Measurements from ENCODE around the gene GRAMD2A.

Gene GRAMD2A

DNA sequence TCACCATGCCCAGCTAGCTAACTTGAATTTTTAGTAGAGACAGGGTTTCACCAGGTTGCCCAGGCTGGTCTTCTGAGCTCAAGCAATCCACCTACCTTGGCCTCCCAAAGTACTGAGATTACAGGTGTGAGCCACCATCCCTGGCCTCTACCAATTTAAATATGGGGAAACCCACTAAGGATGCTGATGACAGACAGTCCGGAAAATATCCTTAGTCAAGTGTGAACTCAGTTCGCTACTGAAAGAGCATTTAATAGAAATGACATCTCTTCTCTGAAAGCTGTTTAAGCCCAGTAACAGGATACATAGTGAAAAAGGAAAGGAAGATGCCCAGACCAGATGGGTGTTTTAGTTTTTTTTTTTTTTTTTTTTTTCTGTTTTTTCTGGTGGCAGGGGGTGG lies 7.7 kb upstream of the GRAMD2A start:
- no peak for DNase-seq (ENCODE audit: low read depth)
- in situ Hi-C loops (cut with HindIII; ENCODE audit: low sequenced_read_pairs) = no loop called here
- TF ChIP-seq, protein P1, sequence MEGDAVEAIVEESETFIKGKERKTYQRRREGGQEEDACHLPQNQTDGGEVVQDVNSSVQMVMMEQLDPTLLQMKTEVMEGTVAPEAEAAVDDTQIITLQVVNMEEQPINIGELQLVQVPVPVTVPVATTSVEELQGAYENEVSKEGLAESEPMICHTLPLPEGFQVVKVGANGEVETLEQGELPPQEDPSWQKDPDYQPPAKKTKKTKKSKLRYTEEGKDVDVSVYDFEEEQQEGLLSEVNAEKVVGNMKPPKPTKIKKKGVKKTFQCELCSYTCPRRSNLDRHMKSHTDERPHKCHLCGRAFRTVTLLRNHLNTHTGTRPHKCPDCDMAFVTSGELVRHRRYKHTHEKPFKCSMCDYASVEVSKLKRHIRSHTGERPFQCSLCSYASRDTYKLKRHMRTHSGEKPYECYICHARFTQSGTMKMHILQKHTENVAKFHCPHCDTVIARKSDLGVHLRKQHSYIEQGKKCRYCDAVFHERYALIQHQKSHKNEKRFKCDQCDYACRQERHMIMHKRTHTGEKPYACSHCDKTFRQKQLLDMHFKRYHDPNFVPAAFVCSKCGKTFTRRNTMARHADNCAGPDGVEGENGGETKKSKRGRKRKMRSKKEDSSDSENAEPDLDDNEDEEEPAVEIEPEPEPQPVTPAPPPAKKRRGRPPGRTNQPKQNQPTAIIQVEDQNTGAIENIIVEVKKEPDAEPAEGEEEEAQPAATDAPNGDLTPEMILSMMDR (IDR thresholded peaks at IDR 0.05; ENCODE audit: low read depth, low read length, missing control alignments) = no peak
- H3K4me3 ChIP-seq (ENCODE audit: low read depth, low read length) = no peak overlapping the region

DNA sequence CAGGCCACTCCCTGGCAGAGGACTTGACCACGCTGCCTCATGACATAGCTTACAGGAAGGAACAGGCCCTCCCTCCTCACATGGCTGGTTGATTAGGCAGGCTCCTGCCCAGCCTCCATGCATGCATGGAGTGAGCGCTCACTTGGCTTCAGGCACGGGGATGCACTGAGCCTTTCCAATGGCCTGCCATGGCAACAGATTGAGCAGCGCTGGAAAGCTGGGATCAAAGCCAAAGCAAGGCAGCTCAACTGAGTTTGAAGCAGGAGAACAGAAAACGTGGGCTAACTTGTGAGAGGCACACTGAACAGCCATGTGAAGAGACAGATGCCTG lies 5.9 kb upstream of the GRAMD2A start:
- TF ChIP-seq, protein P1 (IDR thresholded peaks at IDR 0.05; ENCODE audit: low read depth, low read length, missing control alignments) = no peak
- in situ Hi-C loops (cut with HindIII; ENCODE audit: low sequenced_read_pairs) = no loop called here
- DNase-seq (ENCODE audit: low read depth) = peak; percentile 86
- no peak overlapping the region for H3K4me3 ChIP-seq (ENCODE audit: low read depth, low read length)

DNA sequence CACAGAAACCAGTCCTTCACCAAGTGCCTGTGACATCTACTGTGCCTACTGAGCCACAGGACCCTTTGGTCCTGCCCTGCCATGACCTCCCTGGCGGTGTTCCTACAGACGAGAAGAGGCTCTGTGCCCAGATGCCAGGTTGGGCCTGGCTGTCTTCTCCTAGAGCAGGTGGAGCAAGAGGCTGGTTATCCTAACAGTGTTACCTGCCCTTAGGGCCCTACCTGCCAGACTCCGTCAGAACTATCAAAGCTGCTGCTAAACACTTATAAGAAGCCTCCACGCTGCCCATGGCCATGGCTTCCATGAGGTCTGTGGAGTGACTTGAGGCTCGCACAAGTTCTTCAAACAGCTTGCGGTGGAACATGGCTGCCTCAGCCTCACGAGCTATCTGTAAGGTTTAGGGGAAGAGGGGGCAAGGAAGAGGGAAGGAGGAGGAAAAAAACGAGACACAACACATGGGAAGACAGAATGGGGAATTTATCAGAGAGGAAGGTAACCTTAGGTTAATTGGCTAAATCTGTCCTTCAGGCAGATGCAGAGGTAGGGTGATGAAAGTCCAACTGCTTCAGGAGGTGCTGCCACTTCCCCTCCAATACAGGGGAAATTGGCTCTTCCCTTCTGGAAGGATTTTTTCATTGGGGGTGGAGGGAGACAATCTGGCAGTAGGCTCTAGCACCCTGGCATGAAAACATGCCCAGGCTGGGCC lies 5.4 kb upstream of the GRAMD2A start:
- TF ChIP-seq, protein P1 (IDR thresholded peaks at IDR 0.05; ENCODE audit: low read depth, low read length, missing control alignments) = no peak
- DNase-seq (ENCODE audit: low read depth) = no peak
- in situ Hi-C loops (cut with HindIII; ENCODE audit: low sequenced_read_pairs) = no loop called here
- H3K4me3 ChIP-seq (ENCODE audit: low read depth, low read length) = no peak overlapping the region

DNA sequence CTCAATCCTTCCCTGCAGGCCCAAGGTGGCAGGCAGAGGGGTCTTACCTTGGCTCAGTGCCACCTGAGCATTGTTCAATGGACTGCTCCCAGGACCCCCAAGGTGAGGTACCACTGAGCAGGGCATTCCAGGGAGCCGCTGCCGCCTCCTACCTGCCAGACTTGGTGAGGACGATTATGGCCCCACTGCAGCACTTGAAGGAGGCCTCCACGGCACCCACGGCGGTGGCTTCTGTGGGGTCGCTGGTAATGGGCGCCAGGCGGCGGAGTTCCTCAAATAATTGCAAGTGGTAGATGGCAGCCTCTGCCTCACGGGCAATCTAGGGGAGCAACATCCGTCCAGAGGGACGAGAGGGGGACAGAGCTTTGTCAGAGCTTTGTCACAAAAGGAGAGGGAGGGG lies 4.7 kb upstream of the GRAMD2A start:
- H3K4me3 ChIP-seq (ENCODE audit: low read depth, low read length) = no peak overlapping the region
- TF ChIP-seq, protein P1 (IDR thresholded peaks at IDR 0.05; ENCODE audit: low read depth, low read length, missing control alignments) = no peak
- no peak for DNase-seq (ENCODE audit: low read depth)
- in situ Hi-C loops (cut with HindIII; ENCODE audit: low sequenced_read_pairs) = no loop called here

DNA sequence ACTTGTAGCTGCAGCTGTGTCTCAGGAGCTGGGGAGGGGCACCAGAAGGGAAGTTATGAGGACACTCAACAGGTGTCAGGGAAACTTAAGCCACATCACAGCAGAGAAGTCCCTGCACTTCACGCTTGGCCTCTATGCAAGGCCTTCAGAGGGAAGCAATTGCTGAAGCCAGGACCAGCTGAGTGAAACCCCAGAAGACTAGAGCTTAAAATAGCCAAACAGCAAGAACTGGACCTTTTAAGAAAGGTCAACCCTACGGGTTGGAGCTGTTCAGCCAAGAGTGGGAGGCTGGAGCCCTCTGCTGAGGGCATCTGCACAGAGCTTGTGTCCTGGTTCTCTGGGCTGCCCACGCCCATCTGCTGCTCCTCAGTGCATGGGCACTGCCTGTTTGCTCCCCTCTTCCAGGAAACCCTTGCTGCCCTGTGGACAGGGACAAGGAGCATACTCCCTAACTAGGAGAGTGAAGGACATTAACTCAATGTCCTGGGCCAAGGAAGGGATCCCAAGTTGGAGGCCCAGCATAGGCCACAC lies 3.9 kb upstream of the GRAMD2A start:
- no peak overlapping the region for H3K4me3 ChIP-seq (ENCODE audit: low read depth, low read length)
- in situ Hi-C loops (cut with HindIII; ENCODE audit: low sequenced_read_pairs) = no loop called here
- TF ChIP-seq, protein P1 (IDR thresholded peaks at IDR 0.05; ENCODE audit: low read depth, low read length, missing control alignments) = no peak
- no peak for DNase-seq (ENCODE audit: low read depth)

DNA sequence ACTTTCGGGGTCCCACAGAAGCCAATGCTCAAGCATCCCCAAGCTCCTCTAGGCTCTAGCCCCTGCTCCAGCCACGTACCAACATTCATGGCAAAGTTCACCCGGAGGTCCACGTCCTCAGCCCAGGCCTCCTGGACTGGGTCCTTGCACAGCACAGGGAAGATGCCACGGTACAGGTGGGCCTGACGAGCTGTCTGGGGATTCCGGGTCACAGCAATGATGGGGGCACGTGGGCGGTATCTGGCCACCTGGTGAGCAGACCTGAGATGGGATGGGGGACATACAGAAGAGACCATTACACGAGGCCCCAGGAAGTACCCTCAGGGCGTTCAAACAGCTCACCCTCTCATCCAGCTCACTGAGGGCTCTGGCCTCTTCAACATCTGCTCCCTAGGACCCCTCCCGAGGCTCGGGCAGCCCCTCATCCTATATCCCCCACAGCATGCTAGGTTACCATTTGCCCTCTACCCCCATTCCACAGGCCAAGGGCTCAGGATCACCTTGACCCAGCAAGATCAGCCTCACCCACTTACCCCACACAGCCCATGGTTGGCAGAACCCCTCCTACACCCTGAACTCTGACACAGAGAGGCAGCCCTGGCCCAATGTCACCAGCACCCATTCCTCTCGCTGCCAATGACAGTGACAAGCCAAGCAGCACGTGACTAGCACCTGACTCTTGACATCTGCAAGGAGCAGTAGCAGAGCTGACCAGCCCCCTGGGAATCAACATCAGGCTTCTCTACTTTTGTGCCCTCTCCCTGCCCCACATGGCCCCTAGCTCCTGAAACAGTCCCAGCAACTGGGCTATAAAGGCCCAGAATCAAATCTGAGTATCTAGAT lies 3.0 kb upstream of the GRAMD2A start:
- no peak for DNase-seq (ENCODE audit: low read depth)
- TF ChIP-seq, protein P1 (IDR thresholded peaks at IDR 0.05; ENCODE audit: low read depth, low read length, missing control alignments) = no peak
- no peak overlapping the region for H3K4me3 ChIP-seq (ENCODE audit: low read depth, low read length)
- in situ Hi-C loops (cut with HindIII; ENCODE audit: low sequenced_read_pairs) = no loop called here
